NCI-H2171 treated with DMSO at 0.1 percent for 48 hours (cell line): Measurements from ENCODE around the gene ZNF669.

Experiments
- DNase-seq: peaks from one replicate; lab custom pipeline; 2025; lab: John Stamatoyannopoulos, UW

ZNF669 gene

GRCh38 chr1:247111259-247111699, 7.1 kb upstream of the ZNF669 start:
- DNase-seq, result no peak

GRCh38 chr1:247110627-247111258, 6.6 kb upstream of the ZNF669 start:
- no peak for DNase-seq

- no peak for DNase-seq
Measured at GRCh38 chr1:247107694-247108093, 3.5 kb upstream of the ZNF669 start.

GRCh38 chr1:247105966-247106365, 1.8 kb upstream of the ZNF669 start:
- DNase-seq, result no peak

GRCh38 chr1:247104965-247105364, 809 bp upstream of the ZNF669 start:
- no peak for DNase-seq

GRCh38 chr1:247102381-247102780, 1.8 kb downstream of the ZNF669 start:
- no peak for DNase-seq

GRCh38 chr1:247100676-247101279, 3.4 kb downstream of the ZNF669 start:
- DNase-seq, result no peak

GRCh38 chr1:247096958-247097357, 7.2 kb downstream of the ZNF669 start:
- DNase-seq, result no peak

- no peak for DNase-seq
Measured at GRCh38 chr1:247096544-247096943, 7.6 kb downstream of the ZNF669 start.

GRCh38 chr1:247096112-247096511, 8.0 kb downstream of the ZNF669 start:
- DNase-seq, result no peak

- DNase-seq, result no peak
Measured at GRCh38 chr1:247090455-247090854, 13.7 kb downstream of the ZNF669 start.

- no peak for DNase-seq
Measured at GRCh38 chr1:247089616-247090375, 14.4 kb downstream of the ZNF669 start.

- DNase-seq, result no peak
Measured at GRCh38 chr1:247088967-247089366, 15.2 kb downstream of the ZNF669 start.

- DNase-seq, result no peak
Measured at GRCh38 chr1:247087256-247087655, 16.9 kb downstream of the ZNF669 start.

GRCh38 chr1:247085310-247085709, 18.8 kb downstream of the ZNF669 start:
- no peak for DNase-seq

- DNase-seq, result no peak
Measured at GRCh38 chr1:247084771-247085170, 19.4 kb downstream of the ZNF669 start.

GRCh38 chr1:247079141-247079874, 24.8 kb downstream of the ZNF669 start:
- no peak for DNase-seq

- peak; percentile 95 for DNase-seq
Measured at GRCh38 chr1:247078258-247079140, 25.7 kb downstream of the ZNF669 start, which contains the start of gene ZNF670. Gene ZNF670, minus strand, starts transcription at chr1:247078811. Its CDS starts 215 bp downstream, at chr1:247078596.

GRCh38 chr1:247077876-247078257, 26.3 kb downstream of the ZNF669 start:
- DNase-seq, result peak; percentile 10

GRCh38 chr1:247077213-247077612, 26.9 kb downstream of the ZNF669 start:
- DNase-seq, result no peak

GRCh38 chr1:247070645-247071044, 33.5 kb downstream of the ZNF669 start:
- no peak for DNase-seq
